Mucosa of stomach (tissue), 1 donor: Measurements from ENCODE around the gene MBOAT1.

Experiments
- H3K27me3 ChIP-seq: one replicate; pipeline ENCODE4 v1.7.0; 2013; ENCODE audit warnings: mild to moderate bottlenecking, low read length; ENCODE audit not compliant: control insufficient read depth, insufficient read depth
- H3K36me3 ChIP-seq: one replicate; pipeline ENCODE4 v1.7.0; 2013; ENCODE audit warnings: low read length; ENCODE audit not compliant: control insufficient read depth, insufficient read depth
- H3K4me1 ChIP-seq: one replicate; pipeline ENCODE4 v1.7.0; 2013; ENCODE audit warnings: mild to moderate bottlenecking, low read length; ENCODE audit not compliant: control insufficient read depth, insufficient read depth
- H3K4me3 ChIP-seq: one replicate; pipeline ENCODE4 v1.7.0; 2013; ENCODE audit warnings: low read length
- H3K9ac ChIP-seq: one replicate; pipeline ENCODE4 v1.7.0; 2013; ENCODE audit warnings: mild to moderate bottlenecking, low read length, moderate library complexity
- H3K9me3 ChIP-seq: one replicate; pipeline ENCODE4 v1.7.0; 2013; ENCODE audit warnings: mild to moderate bottlenecking, low read length, moderate library complexity; ENCODE audit not compliant: control insufficient read depth
- donor health status: Pancreatic carcinoma.

Gene MBOAT1

GRCh38 chr6:20058121-20058905 lies 154.0 kb downstream of the MBOAT1 start:
- H3K36me3 ChIP-seq, result no peaks in the 10 kb centered on the region
- H3K4me1 ChIP-seq, result no peaks in the 10 kb centered on the region
- H3K4me3 ChIP-seq, result no peak overlapping the region
- no peaks in the 10 kb centered on the region for H3K9me3 ChIP-seq
- H3K27me3 ChIP-seq, result no peaks in the 10 kb centered on the region
- no peak overlapping the region for H3K9ac ChIP-seq

- H3K9ac ChIP-seq, result no peak overlapping the region
- no peaks in the 10 kb centered on the region for H3K9me3 ChIP-seq
- no peaks in the 10 kb centered on the region for H3K27me3 ChIP-seq
- no peak overlapping the region for H3K4me3 ChIP-seq
- no peaks in the 10 kb centered on the region for H3K36me3 ChIP-seq
- H3K4me1 ChIP-seq, result no peaks in the 10 kb centered on the region
Observed at GRCh38 chr6:20056350-20056992, 155.8 kb downstream of the MBOAT1 start.

GRCh38 chr6:20055916-20056315 lies 156.4 kb downstream of the MBOAT1 start:
- H3K36me3 ChIP-seq, result no peaks in the 10 kb centered on the region
- H3K9me3 ChIP-seq, result no peaks in the 10 kb centered on the region
- no peak overlapping the region for H3K4me3 ChIP-seq
- no peaks in the 10 kb centered on the region for H3K27me3 ChIP-seq
- no peak overlapping the region for H3K9ac ChIP-seq
- H3K4me1 ChIP-seq, result no peaks in the 10 kb centered on the region
